ENCODE measurements around the gene PLLP.
A peak's percentile ranks its signal among the peaks of the same experiment; 100 is the strongest.

The PLLP gene

DNA sequence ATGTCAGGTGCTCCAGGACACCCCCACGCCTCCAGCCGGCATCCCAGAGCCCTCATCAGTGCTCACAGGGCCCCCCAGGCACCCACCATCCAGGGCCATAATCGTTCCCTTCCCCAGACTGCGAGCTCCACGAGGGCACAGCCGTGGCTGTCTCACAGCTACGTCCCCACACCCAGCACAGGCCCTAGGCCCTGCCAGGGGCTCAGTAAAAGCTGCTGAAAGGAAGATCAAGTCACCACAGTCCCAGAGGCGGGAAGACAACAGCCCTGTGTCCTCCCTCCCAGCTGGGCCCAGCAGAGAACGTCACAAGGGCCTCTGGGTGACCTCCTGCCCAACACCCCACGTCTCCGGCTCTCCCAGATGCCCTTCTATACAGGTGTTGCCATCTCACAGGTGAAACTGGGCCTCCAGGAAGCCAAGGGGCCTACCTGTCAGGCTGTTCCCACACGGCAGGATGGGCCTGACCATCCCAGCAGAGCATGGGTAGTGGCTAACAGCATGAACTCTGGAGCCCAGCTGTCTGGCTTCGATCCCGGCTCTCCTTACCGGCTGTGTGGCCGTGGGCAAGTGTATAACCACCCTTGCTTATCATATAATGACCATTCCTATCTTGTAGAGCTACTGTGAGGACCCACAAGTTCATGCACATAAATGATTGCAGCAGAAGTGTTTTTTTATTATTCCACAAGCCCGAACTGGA lies 21.5 kb downstream of the PLLP start:
- DNase-seq, result no peak
- in situ Hi-C loops (cut with MboI; ENCODE audit: low pct_unique_long_range_greater_than_20kb, low sequenced_read_pairs), result no loop called here

DNA sequence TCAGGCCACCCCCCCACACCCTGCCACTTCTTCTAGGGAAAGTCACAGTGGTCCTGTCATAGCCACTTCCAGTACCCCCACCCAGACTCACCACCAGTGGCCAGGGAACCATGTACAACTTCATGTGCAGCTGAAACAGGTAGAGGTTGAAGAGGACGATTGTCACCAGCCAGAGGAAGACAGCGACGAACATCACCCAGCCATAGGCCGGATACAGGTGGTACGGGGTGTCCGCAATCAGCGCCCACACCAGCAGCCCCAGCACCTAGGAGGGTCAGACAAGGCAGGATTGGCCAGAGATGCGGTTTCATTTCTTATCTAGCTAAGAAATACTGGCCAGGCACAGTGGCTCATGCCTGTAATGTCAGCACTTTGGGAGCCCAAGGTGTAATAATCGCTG lies 22.7 kb downstream of the PLLP start:
- in situ Hi-C loops (cut with MboI; ENCODE audit: low pct_unique_long_range_greater_than_20kb, low sequenced_read_pairs), result no loop called here
- no peak for DNase-seq

DNA sequence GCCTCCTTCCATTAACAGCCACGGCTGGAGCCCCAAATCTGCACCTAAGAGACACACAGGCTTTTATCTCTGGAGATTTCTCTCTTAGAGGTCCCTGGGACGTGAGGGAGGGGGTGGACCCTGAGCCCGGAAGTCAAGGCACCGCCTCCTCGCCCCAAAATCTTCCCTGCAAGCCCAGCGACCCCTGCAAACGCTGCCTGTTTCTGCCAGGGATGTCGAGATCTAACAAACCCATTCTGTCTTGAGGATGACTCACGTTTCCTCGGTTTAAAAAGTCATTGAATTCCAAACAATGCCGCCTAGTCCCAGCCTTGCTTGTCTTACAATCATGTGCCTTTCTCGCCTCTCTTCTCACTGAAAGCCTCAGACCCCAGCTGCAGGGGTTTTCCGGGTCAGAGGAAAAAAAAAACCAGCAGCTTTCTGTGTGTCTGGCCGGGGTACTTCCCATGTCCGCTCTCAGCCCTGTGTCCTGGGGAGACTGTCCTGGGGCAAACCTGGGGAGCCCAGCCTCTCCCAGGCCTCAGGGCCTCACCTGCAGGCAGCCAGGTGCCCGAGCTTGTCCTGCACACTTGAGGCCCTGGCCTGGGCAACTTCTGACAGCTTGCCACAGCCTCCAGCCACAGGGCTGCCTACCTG lies 24.1 kb downstream of the PLLP start:
- in situ Hi-C loops (cut with MboI; ENCODE audit: low pct_unique_long_range_greater_than_20kb, low sequenced_read_pairs), result no loop called here
- no peak for DNase-seq

DNA sequence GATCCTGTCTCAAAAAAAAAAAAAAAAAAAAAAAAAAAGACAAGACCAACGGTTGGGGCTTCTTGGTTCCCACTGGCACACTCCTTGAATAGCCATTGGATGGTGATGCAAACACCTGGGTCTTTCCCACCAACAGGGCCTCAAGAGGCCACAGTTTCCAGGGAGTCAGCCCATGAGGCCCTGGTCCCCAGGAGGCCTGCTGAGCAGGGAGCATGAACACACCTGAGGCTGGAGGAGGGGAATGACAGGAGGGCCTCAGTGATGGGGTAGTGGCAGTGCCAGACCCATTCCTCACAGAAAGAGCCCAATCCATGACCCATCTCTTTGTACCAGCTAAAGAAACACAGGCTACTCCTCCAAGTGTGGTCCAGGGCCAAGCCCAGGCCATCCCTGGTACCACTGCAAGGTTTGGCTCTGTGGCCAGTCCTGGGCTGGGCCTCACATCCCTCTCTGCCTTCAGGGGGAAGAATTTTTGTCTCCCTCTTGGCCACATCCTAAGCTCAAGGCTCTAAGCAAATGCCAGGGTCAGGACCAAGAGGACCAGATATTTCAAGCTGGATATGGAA lies 25.5 kb downstream of the PLLP start:
- DNase-seq, result no peak
- in situ Hi-C loops (cut with MboI; ENCODE audit: low pct_unique_long_range_greater_than_20kb, low sequenced_read_pairs), result no loop called here

DNA sequence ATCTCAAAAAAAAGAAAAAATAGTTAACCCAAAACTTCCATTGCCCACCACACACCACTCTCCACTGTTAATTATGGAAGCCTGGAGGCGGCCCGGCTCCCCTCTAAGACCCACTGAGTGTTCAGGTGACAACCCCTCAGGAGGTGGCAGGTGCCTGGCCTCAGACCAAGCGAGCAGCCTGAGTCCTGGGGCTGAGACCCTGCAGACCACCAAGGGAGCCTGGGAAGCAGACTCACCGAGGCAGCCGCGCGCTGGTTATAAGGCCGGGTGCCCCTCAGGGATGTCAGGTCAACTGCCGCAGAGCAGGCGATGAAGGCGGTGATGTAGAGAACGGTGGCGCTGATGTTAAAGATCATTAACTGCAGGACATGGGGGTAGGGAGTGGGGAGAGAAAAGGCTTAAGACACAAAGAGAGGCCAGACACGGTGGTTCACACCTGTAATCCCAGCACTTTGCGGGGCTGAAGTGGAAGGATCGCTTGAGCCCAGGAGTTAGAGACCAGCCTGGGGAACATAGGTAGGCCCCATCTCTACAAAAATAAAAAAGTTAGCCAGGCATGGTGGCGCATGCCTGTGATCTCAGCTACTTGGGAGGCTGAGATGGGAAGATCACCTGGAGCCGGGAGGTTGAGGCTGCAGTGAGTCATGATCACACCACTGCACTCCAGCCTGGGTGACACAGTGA lies 26.1 kb downstream of the PLLP start:
- DNase-seq, result no peak
- in situ Hi-C loops (cut with MboI; ENCODE audit: low pct_unique_long_range_greater_than_20kb, low sequenced_read_pairs), result no loop called here

DNA sequence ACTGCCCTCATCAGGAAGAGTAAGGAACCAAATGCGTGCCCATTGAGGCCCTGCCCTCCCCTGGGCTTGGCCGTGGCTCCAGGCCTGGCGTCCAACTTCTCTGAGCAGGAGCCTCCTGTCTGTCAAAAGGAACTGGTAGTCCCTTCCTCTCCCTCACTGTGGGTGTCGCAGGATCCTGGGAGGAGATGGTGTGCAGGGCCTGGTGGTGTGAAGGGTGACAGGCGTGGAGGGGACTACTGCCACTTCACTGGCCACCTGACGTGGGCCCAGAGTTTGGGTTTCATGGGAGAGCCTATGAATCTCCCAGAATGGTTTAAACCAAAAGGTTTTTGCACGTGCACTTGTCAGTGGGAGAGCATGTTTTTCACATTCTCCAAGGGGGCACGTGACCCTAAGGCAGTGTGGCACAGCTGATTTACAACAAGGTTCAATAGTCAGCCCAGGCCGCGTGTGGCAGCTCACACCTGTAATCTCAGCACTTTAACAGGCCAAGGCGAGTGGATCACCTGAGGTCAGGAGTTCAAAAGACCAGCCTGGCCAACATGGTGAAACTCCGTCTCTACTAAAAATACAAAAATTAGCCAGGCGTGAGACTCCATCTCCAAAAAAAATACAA lies 26.9 kb downstream of the PLLP start:
- DNase-seq, result no peak
- in situ Hi-C loops (cut with MboI; ENCODE audit: low pct_unique_long_range_greater_than_20kb, low sequenced_read_pairs), result no loop called here

DNA sequence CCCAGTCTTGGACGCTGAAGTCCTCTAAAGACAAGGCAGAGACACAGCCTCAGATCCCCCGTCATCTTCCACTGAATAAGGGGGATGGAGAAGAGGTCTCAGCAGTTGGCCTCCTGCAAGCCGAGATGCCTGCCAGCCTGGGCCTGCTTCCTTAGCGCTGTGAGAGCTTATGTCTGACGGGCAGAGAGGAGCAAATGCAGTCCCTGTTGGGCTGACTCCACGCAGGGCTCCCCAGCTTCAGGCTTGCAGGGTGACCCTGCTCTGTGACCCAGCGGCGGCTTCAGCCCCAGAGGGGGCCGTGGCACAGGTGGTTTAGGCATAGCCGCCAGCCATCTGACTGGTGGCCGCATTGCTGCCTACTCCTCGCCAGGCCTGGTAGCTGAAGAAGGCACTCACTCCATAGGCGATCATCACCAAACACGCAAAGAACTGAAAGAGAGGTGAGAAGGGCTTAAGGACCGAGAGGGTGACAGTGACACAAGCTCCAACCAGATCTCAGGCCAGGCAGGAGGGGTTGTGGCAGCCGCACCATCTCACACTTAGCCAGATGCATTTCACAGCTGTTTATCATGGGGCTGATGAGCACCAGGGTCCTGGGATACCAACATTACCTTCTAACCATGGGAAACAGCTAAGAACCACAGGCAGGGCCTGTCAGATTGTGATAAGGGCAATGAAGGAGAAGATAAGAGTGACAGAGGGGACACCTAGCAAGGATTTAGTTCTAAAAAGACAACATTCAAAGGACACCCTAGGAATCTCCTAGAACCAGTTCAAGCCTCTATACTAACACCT lies 27.7 kb downstream of the PLLP start:
- no peak for DNase-seq
- in situ Hi-C loops (cut with MboI; ENCODE audit: low pct_unique_long_range_greater_than_20kb, low sequenced_read_pairs), result no loop called here

DNA sequence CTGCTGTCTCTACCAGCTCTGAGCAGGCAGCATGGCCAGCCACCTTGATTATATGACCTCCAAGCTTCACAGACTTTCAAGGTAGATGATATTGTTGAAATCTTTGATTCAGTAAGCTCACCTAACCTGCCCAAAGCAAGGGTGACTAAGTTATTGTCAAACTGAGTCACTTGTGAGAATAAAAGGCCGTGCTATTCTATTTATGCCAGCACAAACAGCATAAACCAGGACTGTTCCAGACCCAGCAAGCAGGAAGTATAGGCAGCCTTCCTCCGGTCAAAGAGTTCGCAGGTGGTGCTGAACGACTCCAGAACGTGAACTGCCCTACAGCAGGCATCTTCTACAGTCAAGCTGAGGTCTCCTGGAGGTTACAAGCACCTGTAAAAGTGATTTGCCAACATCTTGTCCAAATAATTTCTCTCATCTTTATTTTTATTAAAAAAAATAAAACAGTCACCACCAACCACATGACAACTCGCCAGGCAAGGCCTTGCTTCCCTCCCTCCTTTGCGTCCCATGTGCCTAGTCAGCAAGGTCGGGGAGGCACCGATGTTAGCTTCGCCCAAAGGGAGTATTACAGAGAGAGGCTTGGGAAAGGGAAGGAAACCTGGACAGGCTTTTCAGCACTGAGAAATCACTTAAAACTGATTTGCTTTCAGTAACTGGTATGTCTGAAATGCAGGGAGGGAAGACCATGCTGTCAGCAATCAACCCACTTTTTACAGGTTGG lies 28.6 kb downstream of the PLLP start:
- in situ Hi-C loops (cut with MboI; ENCODE audit: low pct_unique_long_range_greater_than_20kb, low sequenced_read_pairs), result no loop called here
- DNase-seq, result no peak

DNA sequence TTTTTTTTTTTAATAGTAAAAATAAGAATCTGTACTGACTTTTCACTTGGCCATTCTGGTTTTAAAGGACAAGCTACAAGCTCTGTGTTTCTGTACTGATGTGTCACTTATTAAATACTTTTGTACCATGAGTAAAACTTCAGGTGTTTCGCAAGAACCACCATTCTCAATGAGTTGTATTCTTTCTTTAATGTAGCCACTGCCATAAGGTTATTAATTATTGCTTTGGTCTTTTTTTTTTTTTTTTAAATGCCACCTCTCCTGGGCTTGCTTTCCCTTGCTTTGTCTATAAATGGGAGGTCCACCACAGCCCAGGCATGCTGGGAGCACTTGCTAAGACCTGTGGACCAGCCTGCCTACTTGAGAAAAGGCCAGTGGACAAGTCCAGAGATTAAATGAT lies 31.0 kb downstream of the PLLP start:
- in situ Hi-C loops (cut with MboI; ENCODE audit: low pct_unique_long_range_greater_than_20kb, low sequenced_read_pairs), result no loop called here
- DNase-seq, result no peak

DNA sequence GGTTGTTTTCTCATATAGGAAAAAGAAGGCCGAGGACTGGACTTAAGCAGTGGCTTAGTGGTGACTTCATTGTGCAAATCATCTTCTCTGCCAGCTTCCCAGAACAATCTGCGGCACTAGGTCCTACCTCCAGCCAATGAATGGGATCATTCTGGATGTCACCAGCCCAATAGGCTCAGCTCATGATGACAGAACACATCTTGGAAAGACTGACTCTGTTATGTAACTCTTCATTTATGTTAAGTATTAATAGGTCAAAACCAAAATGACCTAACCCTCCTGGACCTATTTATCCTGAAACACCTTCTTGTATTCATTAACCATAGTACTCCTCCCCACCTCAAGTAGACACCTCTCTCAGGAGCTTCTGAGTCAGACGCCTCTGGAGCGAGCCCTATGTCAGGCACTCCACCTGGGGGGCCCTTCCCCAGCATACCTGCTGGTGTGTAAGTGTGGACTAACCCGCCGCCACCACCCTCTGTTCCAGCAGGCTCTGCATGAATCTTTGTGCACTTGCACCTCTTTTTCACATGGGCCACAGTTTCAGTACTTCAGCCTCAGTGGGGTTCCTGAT lies 32.2 kb downstream of the PLLP start:
- no peak for DNase-seq
- in situ Hi-C loops (cut with MboI; ENCODE audit: low pct_unique_long_range_greater_than_20kb, low sequenced_read_pairs), result no loop called here

DNA sequence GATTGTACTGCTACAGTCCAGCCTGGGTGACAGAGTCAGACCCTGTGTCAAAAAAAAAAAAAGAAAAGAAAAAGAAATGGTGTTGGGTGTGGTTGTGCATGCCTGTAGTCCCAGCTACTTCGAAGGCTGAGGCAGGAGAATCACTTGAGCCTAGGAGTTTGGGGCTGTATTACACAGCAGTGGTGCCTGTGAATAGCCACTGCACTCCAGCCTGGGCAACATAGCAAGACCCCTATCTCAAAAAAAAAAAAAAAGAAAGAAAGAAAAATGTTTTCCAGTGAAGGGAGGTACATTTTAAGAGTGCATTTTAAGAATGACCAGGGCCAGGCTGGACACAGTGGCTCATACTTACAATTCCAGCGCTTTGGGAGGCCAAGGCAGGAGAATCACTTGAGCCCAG lies 33.1 kb downstream of the PLLP start:
- DNase-seq, result no peak
- in situ Hi-C loops (cut with MboI; ENCODE audit: low pct_unique_long_range_greater_than_20kb, low sequenced_read_pairs), result no loop called here

DNA sequence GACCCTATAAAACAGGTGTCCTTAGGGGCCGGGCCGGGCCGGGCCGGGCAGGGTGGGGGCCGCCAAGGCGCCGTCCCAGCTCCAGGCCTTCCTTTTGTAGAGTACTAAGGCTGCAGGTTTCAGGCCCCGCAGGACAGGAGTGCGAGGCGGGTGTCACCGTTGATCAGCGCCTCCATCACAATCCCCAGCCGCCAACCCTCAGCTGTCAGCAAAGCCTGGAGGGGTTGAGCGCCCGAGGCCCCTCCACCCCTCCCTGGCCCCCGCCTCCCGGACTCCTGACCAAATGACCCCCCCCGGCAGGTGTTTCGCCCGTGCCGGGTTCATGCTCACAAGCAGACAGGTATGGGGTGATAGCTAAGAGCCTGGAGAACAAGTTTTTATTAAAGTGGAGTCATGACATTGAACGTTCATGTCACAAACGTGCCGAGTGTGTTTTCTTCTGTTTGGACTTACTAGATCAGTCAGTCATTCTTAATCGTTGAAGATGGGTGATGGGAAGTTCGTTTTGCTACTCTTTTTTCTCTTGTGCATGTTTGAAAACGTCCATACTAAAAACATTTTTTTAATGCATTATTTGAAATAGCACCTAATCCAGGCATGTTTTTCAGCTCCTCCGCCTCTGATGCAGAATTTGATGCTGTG lies 38.9 kb downstream of the PLLP start:
- in situ Hi-C loops (cut with MboI; ENCODE audit: low pct_unique_long_range_greater_than_20kb, low sequenced_read_pairs), result no loop called here
- no peak for DNase-seq

DNA sequence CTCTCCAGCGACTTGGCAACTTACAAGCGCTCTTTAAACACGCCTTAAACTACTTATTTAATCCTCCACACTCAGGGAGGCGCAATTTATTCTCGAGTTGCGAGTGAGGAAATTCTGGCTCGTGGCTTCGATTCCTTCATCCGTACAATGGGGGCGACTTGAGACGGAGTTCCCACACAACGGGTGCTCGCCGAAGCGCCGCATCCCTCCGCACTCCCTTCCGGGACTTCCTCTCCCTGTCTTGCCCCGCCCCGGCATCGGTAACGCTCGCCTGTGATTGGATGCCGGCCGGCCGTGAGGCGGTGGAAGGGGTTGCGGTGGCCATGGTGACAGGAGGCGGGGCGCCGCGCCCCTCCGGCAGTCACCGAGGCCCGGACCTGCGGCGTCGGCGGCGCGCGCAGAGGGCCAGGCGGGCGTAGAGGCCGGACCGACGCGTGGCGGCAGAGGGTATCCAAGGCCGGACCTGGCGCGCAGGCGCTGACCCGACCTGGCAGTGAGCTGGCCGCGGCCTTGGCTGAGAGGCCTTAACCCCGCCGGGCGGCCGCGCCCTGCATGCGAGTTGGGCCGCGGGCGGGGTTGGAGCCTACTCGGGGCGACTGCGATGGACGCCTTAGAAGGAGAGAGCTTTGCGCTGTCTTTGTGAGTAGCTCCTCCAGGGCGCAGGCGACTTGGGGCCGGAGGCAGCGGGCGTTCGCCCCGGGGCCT lies 39.6 kb downstream of the PLLP start, which contains the start of gene ARL2BP:
Gene ARL2BP, plus strand, starts transcription at position 493 of the 705 bp plus-strand sequence. Its CDS starts 109 bp downstream, at position 602.
- in situ Hi-C loops (cut with MboI; ENCODE audit: low pct_unique_long_range_greater_than_20kb, low sequenced_read_pairs), result no loop called here
- peak; percentile 97 for DNase-seq

DNA sequence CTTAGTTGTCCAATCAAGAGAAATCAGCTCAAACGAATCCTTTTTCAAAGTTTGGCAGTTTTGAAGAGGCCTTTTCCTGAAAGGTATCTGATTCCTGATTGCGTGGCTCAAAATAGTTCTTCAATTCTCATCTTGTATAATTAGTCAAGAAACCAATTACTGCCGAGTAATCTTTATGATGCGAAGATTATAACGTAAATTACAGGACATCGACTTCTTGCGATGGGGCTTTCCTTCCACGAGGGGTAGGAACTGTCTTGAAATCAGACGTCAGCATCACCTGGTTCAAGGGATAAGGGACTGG lies 40.1 kb downstream of the PLLP start:
- no peak for DNase-seq
- in situ Hi-C loops (cut with MboI; ENCODE audit: low pct_unique_long_range_greater_than_20kb, low sequenced_read_pairs), result no loop called here

DNA sequence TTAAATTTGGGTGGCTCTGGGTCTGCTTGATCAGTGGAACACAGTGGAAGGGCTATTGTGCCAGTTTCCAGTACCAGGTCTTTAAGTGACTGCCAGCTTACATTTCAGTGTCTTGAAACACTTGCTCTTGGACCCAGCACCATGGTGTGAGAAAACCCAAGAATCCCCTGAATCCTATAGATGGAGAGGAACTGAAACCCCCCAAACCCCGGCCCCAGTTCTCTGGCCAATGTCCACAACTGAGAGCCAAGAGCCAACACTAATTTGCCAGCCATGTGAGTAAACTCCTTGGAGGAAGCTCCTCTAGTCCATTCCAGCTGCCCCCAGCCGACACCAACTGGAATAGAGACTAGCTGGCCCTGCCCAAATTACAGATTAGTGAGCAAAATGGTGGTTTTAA lies 41.8 kb downstream of the PLLP start:
- no peak for DNase-seq
- in situ Hi-C loops (cut with MboI; ENCODE audit: low pct_unique_long_range_greater_than_20kb, low sequenced_read_pairs), result no loop called here

DNA sequence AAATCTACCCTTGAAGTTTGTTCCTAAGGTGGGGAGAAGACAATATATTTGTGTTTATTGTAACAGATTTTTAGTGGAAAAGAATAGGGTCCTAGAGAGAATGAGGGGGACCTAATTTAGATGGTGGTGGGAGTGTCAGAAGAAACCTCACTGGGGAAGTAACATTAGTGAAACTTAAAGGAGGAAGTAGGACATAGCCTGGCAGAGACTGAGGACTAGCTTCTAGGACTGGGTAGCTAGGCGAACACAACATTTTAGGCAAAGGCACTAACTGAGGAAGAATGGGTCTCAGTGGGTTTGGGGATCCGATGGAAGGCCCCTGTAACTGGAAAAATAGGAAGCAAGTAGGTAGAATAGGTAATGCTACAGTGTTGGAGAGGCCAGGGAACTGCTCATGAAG lies 43.6 kb downstream of the PLLP start:
- peak; percentile 42 for DNase-seq

DNA sequence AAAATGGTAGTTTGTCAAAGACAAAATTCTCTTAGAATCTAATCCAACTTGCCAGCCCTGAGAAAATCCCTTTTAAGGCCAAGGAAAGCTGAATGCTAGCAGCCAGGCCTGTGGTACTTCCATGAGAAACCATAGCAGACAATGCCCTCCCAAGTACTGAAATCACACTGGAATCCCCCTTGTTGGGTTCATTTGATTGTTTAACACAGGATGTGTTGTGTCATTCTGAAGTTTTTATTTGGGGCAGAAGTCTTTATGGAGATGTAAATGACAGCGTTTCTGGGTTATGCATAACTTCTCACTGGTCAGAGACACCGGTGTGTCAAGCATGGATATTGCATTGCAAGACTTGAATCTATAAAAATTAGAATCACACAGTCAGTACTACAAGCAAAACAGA lies 45.4 kb downstream of the PLLP start:
- no peak for DNase-seq
- in situ Hi-C loops (cut with MboI; ENCODE audit: low pct_unique_long_range_greater_than_20kb, low sequenced_read_pairs), result no loop called here

More for the DNA sequence above, 43.6 kb downstream of the PLLP start:
- in situ Hi-C loops (cut with MboI; ENCODE audit: low pct_unique_long_range_greater_than_20kb, low sequenced_read_pairs), result no loop called here
